Stomach smooth muscle (tissue), 2 donors: Measurements from ENCODE around the gene RASSF8.

Experiments used
- H3K27ac ChIP-seq: one replicate; pipeline ENCODE4 v1.7.0; 2013; ENCODE audit warnings: mild to moderate bottlenecking, low read length, inconsistent platforms
- H3K27me3 ChIP-seq, 2 donors: one replicate each; pipeline ENCODE4 v1.7.0; 2013; ENCODE audit warnings: low read length in 2 of 2; ENCODE audit not compliant: insufficient read depth in 2 of 2, control insufficient read depth in 1 of 2
- H3K36me3 ChIP-seq, 2 donors: one replicate each; pipeline ENCODE4 v1.7.0; 2013; ENCODE audit warnings: low read length in 2 of 2; ENCODE audit not compliant: control insufficient read depth in 2 of 2, insufficient read depth in 2 of 2
- H3K4me1 ChIP-seq: one replicate; pipeline ENCODE4 v1.7.0; 2013; ENCODE audit warnings: low read length; ENCODE audit not compliant: control insufficient read depth, insufficient read depth
- H3K4me3 ChIP-seq, 2 donors: one replicate each; pipeline ENCODE4 v1.7.0; 2013; ENCODE audit warnings: low read length in 2 of 2
- H3K9ac ChIP-seq, 2 donors: one replicate each; pipeline ENCODE4 v1.7.0; 2013; ENCODE audit warnings: low read length in 2 of 2, mild to moderate bottlenecking in 1 of 2
- H3K9me3 ChIP-seq, 2 donors: one replicate each; pipeline ENCODE4 v1.7.0; 2013; ENCODE audit warnings: low read length in 2 of 2; ENCODE audit not compliant: control insufficient read depth in 2 of 2
- donor health status: healthy.
- donor health status: Pancreatic carcinoma.

RASSF8 gene

DNA sequence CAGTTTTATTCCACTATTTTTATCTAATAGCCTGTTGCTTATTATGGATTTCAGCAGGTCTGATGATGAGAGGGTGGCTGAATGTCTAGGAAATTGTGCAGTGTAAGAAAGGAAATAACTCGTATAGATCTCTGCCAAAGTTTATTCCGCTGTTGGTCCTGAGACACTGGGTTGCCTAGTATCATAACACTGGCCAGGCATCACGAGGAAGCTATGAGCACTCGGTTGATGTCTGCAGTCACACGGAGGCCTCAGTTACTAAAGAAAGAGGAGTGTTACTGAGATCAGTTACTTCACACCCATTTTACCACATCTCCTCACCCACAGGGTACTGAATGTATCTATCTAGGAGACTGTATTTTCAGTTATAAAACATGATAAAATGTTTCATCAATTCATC is 144.5 kb downstream of the RASSF8 start:
- no peak overlapping the region for H3K4me3 ChIP-seq
- H3K9ac ChIP-seq, result no peak overlapping the region
- no peaks in the 10 kb centered on the region for H3K27me3 ChIP-seq
- no peaks in the 10 kb centered on the region for H3K9me3 ChIP-seq
- H3K27ac ChIP-seq, result no peak overlapping the region
- no peaks in the 10 kb centered on the region for H3K4me1 ChIP-seq
- no peaks in the 10 kb centered on the region for H3K36me3 ChIP-seq

DNA sequence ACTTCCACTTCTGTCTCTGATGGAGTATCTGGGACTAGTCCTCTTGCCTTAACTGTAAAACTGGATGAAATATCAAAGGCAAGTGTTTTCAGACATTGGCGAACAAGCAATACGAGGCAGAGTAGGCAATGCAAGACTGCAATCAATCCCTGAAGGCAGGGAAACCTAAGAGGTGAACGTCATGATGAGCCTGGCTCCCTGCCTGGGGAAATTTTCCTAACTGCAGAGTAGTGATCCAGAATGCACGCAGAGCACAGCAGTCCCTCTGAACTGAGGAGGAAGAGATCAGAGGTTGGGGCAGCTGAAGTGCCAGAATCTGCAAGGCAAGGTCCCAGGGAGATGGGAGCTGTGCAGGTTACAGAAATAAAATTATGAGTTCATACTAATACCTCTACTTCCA is 147.9 kb downstream of the RASSF8 start:
- H3K27me3 ChIP-seq, result no peaks in the 10 kb centered on the region
- H3K9ac ChIP-seq, result no peak overlapping the region
- H3K9me3 ChIP-seq, result no peaks in the 10 kb centered on the region
- no peak overlapping the region for H3K4me3 ChIP-seq
- H3K27ac ChIP-seq, result no peak overlapping the region
- H3K4me1 ChIP-seq, result no peaks in the 10 kb centered on the region
- H3K36me3 ChIP-seq, result no peaks in the 10 kb centered on the region

GRCh38 chr12:26108915-26109314 is 150.4 kb downstream of the RASSF8 start:
- Histone ChIP-seq H3K27ac (no peak overlapping the region), H3K4me1 (peaks cover 10% of the 10 kb centered on the region), H3K4me3 (no peak overlapping the region), H3K27me3 (no peaks in the 10 kb centered on the region), H3K36me3 (no peaks in the 10 kb centered on the region), H3K9me3 (no peaks in the 10 kb centered on the region), H3K9ac (no peak overlapping the region)

- no peaks in the 10 kb centered on the region for H3K9me3 ChIP-seq
- H3K4me3 ChIP-seq, result no peak overlapping the region
- peaks cover 11% of the 10 kb centered on the region for H3K4me1 ChIP-seq
- H3K9ac ChIP-seq, result no peak overlapping the region
- H3K27ac ChIP-seq, result peak overlapping the region; percentile 37
- H3K36me3 ChIP-seq, result no peaks in the 10 kb centered on the region
- no peaks in the 10 kb centered on the region for H3K27me3 ChIP-seq
Observed at GRCh38 chr12:26109343-26109881, 150.9 kb downstream of the RASSF8 start.

- H3K4me1 ChIP-seq, result peaks cover 31% of the 10 kb centered on the region
- H3K9me3 ChIP-seq, result no peaks in the 10 kb centered on the region
- H3K36me3 ChIP-seq, result no peaks in the 10 kb centered on the region
- H3K27ac ChIP-seq, result no peak overlapping the region
- H3K9ac ChIP-seq, result no peak overlapping the region
- H3K4me3 ChIP-seq, result no peak overlapping the region
- H3K27me3 ChIP-seq, result no peaks in the 10 kb centered on the region
Observed at GRCh38 chr12:26112232-26112631, 153.8 kb downstream of the RASSF8 start.

DNA sequence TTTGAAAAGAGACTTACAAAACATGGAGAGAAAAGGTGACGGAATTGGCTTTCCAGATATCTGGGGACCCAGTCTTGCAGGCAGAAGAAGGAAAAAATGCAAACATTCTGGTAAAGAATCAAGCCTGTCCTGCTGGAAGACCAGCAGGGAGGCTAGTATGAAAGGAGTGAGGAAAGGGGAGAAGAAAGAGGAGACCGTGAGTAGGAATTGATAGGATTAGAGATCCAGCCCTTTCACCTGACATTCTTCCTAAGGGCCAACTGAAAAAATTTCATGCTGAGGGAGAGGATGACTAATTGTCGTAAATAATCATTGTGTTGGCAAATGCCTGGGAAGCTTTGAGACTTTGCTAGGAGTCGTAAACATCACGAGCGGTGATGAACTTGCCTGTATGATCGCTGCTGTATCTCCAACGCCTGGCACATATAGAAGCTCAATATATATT is 154.2 kb downstream of the RASSF8 start:
- Histone ChIP-seq H3K27me3 (no peaks in the 10 kb centered on the region), H3K9me3 (no peaks in the 10 kb centered on the region), H3K4me1 (peaks cover 31% of the 10 kb centered on the region), H3K4me3 (no peak overlapping the region), H3K27ac (peak overlapping the region; percentile 95), H3K36me3 (no peaks in the 10 kb centered on the region), H3K9ac (no peak overlapping the region)

DNA sequence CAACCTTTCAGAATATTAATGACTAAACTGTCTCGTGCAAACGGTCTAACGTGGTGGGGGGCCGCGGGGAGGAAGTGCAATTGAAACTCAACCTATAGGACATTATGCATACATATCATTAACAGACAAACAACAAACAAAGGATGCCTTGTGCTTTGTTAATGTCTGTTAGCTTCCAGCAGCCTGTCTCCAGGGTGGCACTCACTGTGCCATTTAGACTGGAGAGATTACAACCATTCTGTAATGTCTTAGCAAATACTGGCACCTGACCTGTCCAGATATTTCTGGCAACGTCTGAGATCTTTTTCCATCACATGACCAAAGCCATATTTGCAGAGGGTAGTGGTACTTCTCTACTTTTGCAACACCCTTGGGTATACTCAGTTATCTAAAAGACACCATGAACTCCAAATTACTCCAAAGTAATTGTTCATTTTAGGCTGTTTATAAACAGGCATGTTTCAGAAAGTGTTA is 154.7 kb downstream of the RASSF8 start:
- H3K9me3 ChIP-seq, result no peaks in the 10 kb centered on the region
- H3K36me3 ChIP-seq, result no peaks in the 10 kb centered on the region
- H3K9ac ChIP-seq, result peak overlapping the region in 1 of 2 donors; percentile 75
- H3K27ac ChIP-seq, result peak overlapping the region; percentile 95
- no peaks in the 10 kb centered on the region for H3K27me3 ChIP-seq
- peak overlapping the region; percentile 62 to 76 for H3K4me3 ChIP-seq
- H3K4me1 ChIP-seq, result peaks cover 31% of the 10 kb centered on the region

DNA sequence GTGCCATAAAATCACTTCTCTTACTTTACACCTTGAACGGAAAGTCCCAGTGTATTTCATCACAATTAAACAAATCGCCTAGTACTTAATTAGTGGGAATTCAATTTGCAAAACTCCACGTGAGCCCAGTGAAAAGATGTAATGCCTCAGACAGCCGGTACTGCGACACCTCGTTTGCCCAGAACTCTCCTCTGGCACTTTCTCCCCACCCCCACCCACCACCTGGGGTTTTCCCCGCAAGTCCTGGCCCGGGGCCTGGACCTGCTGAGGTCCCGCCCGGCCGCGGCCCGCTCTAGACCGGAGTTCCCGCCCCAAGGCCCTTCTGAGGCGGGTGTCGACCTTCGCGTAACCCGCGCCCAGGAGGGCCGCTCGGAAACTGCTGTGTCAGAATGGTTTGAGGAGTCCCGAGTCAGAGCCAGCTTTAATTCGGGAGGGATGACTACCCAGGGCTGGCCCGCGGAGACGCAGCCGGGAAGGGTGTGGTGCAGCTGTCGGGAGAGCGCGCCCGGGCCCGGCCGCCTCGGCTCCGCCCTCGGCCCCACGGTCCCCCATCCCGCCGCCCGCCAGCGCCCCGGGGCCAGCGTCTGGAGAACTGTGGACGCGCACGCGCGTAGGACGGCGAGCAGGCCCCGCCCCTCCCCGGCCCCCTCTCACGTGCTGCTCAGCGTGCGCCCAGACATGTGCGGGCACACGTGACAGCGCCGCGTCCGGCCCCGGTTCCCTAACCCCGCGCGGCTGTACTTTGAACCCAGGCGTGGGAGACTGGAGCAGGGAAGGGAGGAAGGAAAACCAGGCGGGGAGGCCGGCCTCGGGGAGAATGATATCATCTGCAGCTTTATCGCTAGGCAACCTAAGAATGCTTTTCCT is 155.6 kb downstream of the RASSF8 start:
- Histone ChIP-seq H3K27me3 (no peaks in the 10 kb centered on the region), H3K9ac (peak overlapping the region; percentile 75 to 84), H3K4me1 (peaks cover 31% of the 10 kb centered on the region), H3K9me3 (no peaks in the 10 kb centered on the region), H3K27ac (peak overlapping the region; percentile 95), H3K4me3 (peak overlapping the region; percentile 62 to 76), H3K36me3 (no peaks in the 10 kb centered on the region)

DNA sequence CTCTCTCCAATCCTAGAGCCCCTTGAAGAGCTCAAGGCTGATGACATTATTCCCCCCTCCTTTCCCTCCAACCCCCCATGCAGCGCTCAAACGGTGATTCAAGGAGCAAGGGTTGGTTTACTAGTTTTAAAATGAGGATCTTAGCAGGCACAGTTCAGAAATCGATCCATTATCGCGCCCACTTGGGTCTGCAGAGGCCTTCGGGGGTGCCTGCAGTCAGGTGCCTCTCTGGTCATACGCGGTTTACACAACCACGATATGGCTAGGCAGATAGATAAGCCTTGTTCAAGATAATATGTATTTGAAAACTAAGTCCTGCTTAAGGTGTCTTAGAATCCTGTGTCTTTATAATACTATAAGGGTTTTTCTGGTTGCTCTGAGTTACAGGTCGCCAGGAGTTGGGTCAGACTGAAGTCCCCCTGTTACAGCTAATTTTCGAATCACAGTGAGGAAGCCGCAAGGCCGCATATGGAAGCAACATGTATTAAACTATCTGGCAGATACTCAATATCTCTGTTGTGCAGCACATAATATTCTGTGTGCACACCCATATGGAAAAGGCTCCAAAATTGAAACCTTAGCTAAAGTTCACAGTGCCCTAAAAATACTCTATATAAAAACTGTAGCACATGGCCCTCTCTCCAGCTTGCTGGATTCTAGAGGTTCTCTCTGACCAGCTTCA is 156.4 kb downstream of the RASSF8 start:
- peaks cover 31% of the 10 kb centered on the region for H3K4me1 ChIP-seq
- no peaks in the 10 kb centered on the region for H3K9me3 ChIP-seq
- H3K27ac ChIP-seq, result peak overlapping the region; percentile 95
- no peaks in the 10 kb centered on the region for H3K36me3 ChIP-seq
- H3K4me3 ChIP-seq, result peak overlapping the region; percentile 44 to 76
- H3K27me3 ChIP-seq, result no peaks in the 10 kb centered on the region
- peak overlapping the region; percentile 75 to 84 for H3K9ac ChIP-seq

GRCh38 chr12:26116829-26117715 is 158.6 kb downstream of the RASSF8 start:
- H3K36me3 ChIP-seq, result no peaks in the 10 kb centered on the region
- peaks cover 37% of the 10 kb centered on the region for H3K4me1 ChIP-seq
- no peak overlapping the region for H3K9ac ChIP-seq
- no peaks in the 10 kb centered on the region for H3K9me3 ChIP-seq
- H3K27me3 ChIP-seq, result no peaks in the 10 kb centered on the region
- no peak overlapping the region for H3K4me3 ChIP-seq
- peak overlapping the region; percentile 31 for H3K27ac ChIP-seq
